Measurements from ENCODE around the gene STARD9.

STARD9 gene

GRCh38 chr15:42691770-42692169 lies 116.4 kb downstream of the STARD9 start:
- Mint-ChIP-seq H3K27me3 (no peaks in the 10 kb centered on the region), H3K4me1 (ENCODE audit: low read depth) (peaks cover 10% of the 10 kb centered on the region), H3K27ac (peak overlapping the region; percentile 33), H3K36me3 (ENCODE audit: low read depth) (no peaks in the 10 kb centered on the region), H3K9me3 (no peaks in the 10 kb centered on the region), H3K4me3 (no peak overlapping the region)

GRCh38 chr15:42692536-42692935 lies 117.1 kb downstream of the STARD9 start:
- Mint-ChIP-seq H3K27me3 (no peaks in the 10 kb centered on the region), H3K4me1 (ENCODE audit: low read depth) (peaks cover 10% of the 10 kb centered on the region), H3K27ac (no peak overlapping the region), H3K9me3 (no peaks in the 10 kb centered on the region), H3K4me3 (no peak overlapping the region), H3K36me3 (ENCODE audit: low read depth) (no peaks in the 10 kb centered on the region)

- peaks cover 10% of the 10 kb centered on the region for H3K4me1 Mint-ChIP-seq (ENCODE audit: low read depth)
- H3K9me3 Mint-ChIP-seq, result no peaks in the 10 kb centered on the region
- no peak overlapping the region for H3K27ac Mint-ChIP-seq
- H3K27me3 Mint-ChIP-seq, result no peaks in the 10 kb centered on the region
- no peaks in the 10 kb centered on the region for H3K36me3 Mint-ChIP-seq (ENCODE audit: low read depth)
- no peak overlapping the region for H3K4me3 Mint-ChIP-seq
These were observed 117.6 kb downstream of the STARD9 start for GRCh38 chr15:42692997-42693396.

- no peak overlapping the region for H3K27ac Mint-ChIP-seq
- H3K36me3 Mint-ChIP-seq (ENCODE audit: low read depth), result no peaks in the 10 kb centered on the region
- H3K27me3 Mint-ChIP-seq, result no peaks in the 10 kb centered on the region
- H3K4me3 Mint-ChIP-seq, result no peak overlapping the region
- peaks cover 10% of the 10 kb centered on the region for H3K4me1 Mint-ChIP-seq (ENCODE audit: low read depth)
- H3K9me3 Mint-ChIP-seq, result no peaks in the 10 kb centered on the region
These were observed 118.1 kb downstream of the STARD9 start for GRCh38 chr15:42693496-42693895.

- Mint-ChIP-seq H3K4me1 (ENCODE audit: low read depth) (peaks cover 10% of the 10 kb centered on the region), H3K36me3 (ENCODE audit: low read depth) (no peaks in the 10 kb centered on the region), H3K27me3 (no peaks in the 10 kb centered on the region), H3K27ac (no peak overlapping the region), H3K9me3 (no peaks in the 10 kb centered on the region), H3K4me3 (no peak overlapping the region)
These were observed 118.5 kb downstream of the STARD9 start for GRCh38 chr15:42693942-42694341.

- Mint-ChIP-seq H3K27me3 (no peaks in the 10 kb centered on the region), H3K4me3 (no peak overlapping the region), H3K36me3 (ENCODE audit: low read depth) (no peaks in the 10 kb centered on the region), H3K9me3 (no peaks in the 10 kb centered on the region), H3K27ac (no peak overlapping the region), H3K4me1 (ENCODE audit: low read depth) (peaks cover 10% of the 10 kb centered on the region)
These were observed 119.0 kb downstream of the STARD9 start for GRCh38 chr15:42694398-42694797.

- H3K4me1 Mint-ChIP-seq (ENCODE audit: low read depth), result peaks cover 10% of the 10 kb centered on the region
- H3K4me3 Mint-ChIP-seq, result no peak overlapping the region
- H3K27ac Mint-ChIP-seq, result no peak overlapping the region
- H3K36me3 Mint-ChIP-seq (ENCODE audit: low read depth), result peaks cover 7% of the 10 kb centered on the region
- no peaks in the 10 kb centered on the region for H3K9me3 Mint-ChIP-seq
- no peaks in the 10 kb centered on the region for H3K27me3 Mint-ChIP-seq
These were observed 120.2 kb downstream of the STARD9 start for GRCh38 chr15:42695527-42696071.

- peaks cover under 1% of the 10 kb centered on the region for H3K4me1 Mint-ChIP-seq (ENCODE audit: low read depth)
- no peaks in the 10 kb centered on the region for H3K9me3 Mint-ChIP-seq
- no peaks in the 10 kb centered on the region for H3K27me3 Mint-ChIP-seq
- H3K4me3 Mint-ChIP-seq, result no peak overlapping the region
- H3K36me3 Mint-ChIP-seq (ENCODE audit: low read depth), result peaks cover 11% of the 10 kb centered on the region
- H3K27ac Mint-ChIP-seq, result no peak overlapping the region
These were observed 121.2 kb downstream of the STARD9 start for GRCh38 chr15:42696626-42697025.

- Mint-ChIP-seq H3K27ac (no peak overlapping the region), H3K9me3 (no peaks in the 10 kb centered on the region), H3K27me3 (no peaks in the 10 kb centered on the region), H3K4me3 (no peak overlapping the region), H3K36me3 (ENCODE audit: low read depth) (peaks cover 14% of the 10 kb centered on the region), H3K4me1 (ENCODE audit: low read depth) (no peaks in the 10 kb centered on the region)
These were observed 129.1 kb downstream of the STARD9 start for GRCh38 chr15:42704492-42704926.

- H3K36me3 Mint-ChIP-seq (ENCODE audit: low read depth), result peaks cover 9% of the 10 kb centered on the region
- no peak overlapping the region for H3K27ac Mint-ChIP-seq
- no peaks in the 10 kb centered on the region for H3K4me1 Mint-ChIP-seq (ENCODE audit: low read depth)
- no peaks in the 10 kb centered on the region for H3K9me3 Mint-ChIP-seq
- no peaks in the 10 kb centered on the region for H3K27me3 Mint-ChIP-seq
- H3K4me3 Mint-ChIP-seq, result no peak overlapping the region
These were observed 129.9 kb downstream of the STARD9 start for GRCh38 chr15:42705336-42705735.

- H3K4me1 Mint-ChIP-seq (ENCODE audit: low read depth), result no peaks in the 10 kb centered on the region
- H3K27me3 Mint-ChIP-seq, result no peaks in the 10 kb centered on the region
- peak overlapping the region; percentile 14 for H3K27ac Mint-ChIP-seq
- H3K9me3 Mint-ChIP-seq, result no peaks in the 10 kb centered on the region
- H3K4me3 Mint-ChIP-seq, result no peak overlapping the region
- peaks cover 3% of the 10 kb centered on the region for H3K36me3 Mint-ChIP-seq (ENCODE audit: low read depth)
These were observed 131.7 kb downstream of the STARD9 start for GRCh38 chr15:42707068-42707467.

GRCh38 chr15:42707873-42708544 lies 132.6 kb downstream of the STARD9 start:
- Mint-ChIP-seq H3K36me3 (ENCODE audit: low read depth) (peaks cover 3% of the 10 kb centered on the region), H3K27me3 (no peaks in the 10 kb centered on the region), H3K9me3 (no peaks in the 10 kb centered on the region), H3K4me1 (ENCODE audit: low read depth) (no peaks in the 10 kb centered on the region), H3K4me3 (no peak overlapping the region), H3K27ac (no peak overlapping the region)

GRCh38 chr15:42710662-42711061 lies 135.3 kb downstream of the STARD9 start:
- no peak overlapping the region for H3K4me3 Mint-ChIP-seq
- H3K4me1 Mint-ChIP-seq (ENCODE audit: low read depth), result no peaks in the 10 kb centered on the region
- H3K27me3 Mint-ChIP-seq, result no peaks in the 10 kb centered on the region
- no peaks in the 10 kb centered on the region for H3K9me3 Mint-ChIP-seq
- no peak overlapping the region for H3K27ac Mint-ChIP-seq
- no peaks in the 10 kb centered on the region for H3K36me3 Mint-ChIP-seq (ENCODE audit: low read depth)

GRCh38 chr15:42711746-42712145 lies 136.3 kb downstream of the STARD9 start:
- no peak overlapping the region for H3K27ac Mint-ChIP-seq
- no peak overlapping the region for H3K4me3 Mint-ChIP-seq
- no peaks in the 10 kb centered on the region for H3K4me1 Mint-ChIP-seq (ENCODE audit: low read depth)
- H3K27me3 Mint-ChIP-seq, result no peaks in the 10 kb centered on the region
- H3K9me3 Mint-ChIP-seq, result no peaks in the 10 kb centered on the region
- H3K36me3 Mint-ChIP-seq (ENCODE audit: low read depth), result no peaks in the 10 kb centered on the region

GRCh38 chr15:42712584-42712983 lies 137.2 kb downstream of the STARD9 start:
- Mint-ChIP-seq H3K27me3 (no peaks in the 10 kb centered on the region), H3K4me3 (no peak overlapping the region)

GRCh38 chr15:42716125-42716524 lies 140.7 kb downstream of the STARD9 start:
- Mint-ChIP-seq H3K27me3 (no peaks in the 10 kb centered on the region), H3K4me3 (no peak overlapping the region), H3K36me3 (ENCODE audit: low read depth) (peaks cover 10% of the 10 kb centered on the region), H3K4me1 (ENCODE audit: low read depth) (no peaks in the 10 kb centered on the region), H3K9me3 (no peaks in the 10 kb centered on the region), H3K27ac (no peak overlapping the region)

More at GRCh38 chr15:42712584-42712983, 137.2 kb downstream of the STARD9 start:
- H3K27ac Mint-ChIP-seq, result no peak overlapping the region
- no peaks in the 10 kb centered on the region for H3K4me1 Mint-ChIP-seq (ENCODE audit: low read depth)
- H3K9me3 Mint-ChIP-seq, result no peaks in the 10 kb centered on the region
- H3K36me3 Mint-ChIP-seq (ENCODE audit: low read depth), result no peaks in the 10 kb centered on the region

All from stimulated activated naive CD8-positive, alpha-beta T cell treated with anti-CD3 and anti-CD28 coated beads, Interleukin-15, Interleukin-2, amounts not matched to agents 100 ng/mL and 50 ng/mL, for 24 hours (primary cell).